GM12874 (cell line): ENCODE data around the gene FHIT.

Experiments
- TF ChIP-seq, protein P1 (sequence below): IDR thresholded peaks from 2 replicates; pipeline ENCODE4 v1.5.1; 2011; ENCODE audit warnings: low read depth, mild to moderate bottlenecking, control low read depth, low read length, moderate library complexity; ENCODE audit not compliant: insufficient read depth

Gene FHIT

DNA sequence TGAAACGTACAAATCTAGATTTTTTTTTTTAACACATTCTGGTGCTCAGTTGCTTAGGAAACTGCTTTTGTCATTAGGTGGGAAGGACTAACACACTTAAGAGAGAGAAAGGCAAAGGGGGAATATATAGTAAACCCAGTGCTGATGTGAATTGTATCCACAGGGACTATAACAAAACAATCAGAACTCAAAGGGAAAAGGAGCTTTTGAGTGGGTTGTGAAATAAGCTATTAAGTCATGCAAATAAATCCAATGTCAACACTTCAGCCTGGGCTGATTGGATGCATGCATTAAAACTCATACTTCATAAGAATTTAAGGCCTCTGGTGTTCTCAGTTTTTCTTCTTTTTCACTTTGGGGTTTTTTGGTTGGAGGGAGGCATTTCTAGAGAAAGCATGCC is 628.9 kb downstream of the FHIT start:
- TF ChIP-seq, protein P1, sequence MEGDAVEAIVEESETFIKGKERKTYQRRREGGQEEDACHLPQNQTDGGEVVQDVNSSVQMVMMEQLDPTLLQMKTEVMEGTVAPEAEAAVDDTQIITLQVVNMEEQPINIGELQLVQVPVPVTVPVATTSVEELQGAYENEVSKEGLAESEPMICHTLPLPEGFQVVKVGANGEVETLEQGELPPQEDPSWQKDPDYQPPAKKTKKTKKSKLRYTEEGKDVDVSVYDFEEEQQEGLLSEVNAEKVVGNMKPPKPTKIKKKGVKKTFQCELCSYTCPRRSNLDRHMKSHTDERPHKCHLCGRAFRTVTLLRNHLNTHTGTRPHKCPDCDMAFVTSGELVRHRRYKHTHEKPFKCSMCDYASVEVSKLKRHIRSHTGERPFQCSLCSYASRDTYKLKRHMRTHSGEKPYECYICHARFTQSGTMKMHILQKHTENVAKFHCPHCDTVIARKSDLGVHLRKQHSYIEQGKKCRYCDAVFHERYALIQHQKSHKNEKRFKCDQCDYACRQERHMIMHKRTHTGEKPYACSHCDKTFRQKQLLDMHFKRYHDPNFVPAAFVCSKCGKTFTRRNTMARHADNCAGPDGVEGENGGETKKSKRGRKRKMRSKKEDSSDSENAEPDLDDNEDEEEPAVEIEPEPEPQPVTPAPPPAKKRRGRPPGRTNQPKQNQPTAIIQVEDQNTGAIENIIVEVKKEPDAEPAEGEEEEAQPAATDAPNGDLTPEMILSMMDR = no peak

DNA sequence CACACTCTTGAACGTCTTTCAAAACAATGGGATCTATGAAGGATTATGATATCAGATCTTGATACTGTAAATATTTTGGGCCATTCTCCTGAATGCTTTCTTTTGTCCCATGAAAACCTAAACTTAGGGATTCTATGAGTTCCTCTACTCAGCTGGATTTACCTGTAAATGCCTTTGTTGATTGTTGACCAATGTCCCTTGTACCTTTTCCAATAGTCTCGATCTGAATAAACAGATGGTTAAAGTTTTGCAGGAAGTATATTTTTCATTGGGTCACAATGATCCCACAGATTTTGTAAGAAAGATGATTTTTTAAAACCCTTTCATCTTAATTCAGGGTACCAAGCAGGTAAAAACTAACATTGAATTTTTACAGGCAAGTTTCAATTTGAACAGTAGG is 634.1 kb downstream of the FHIT start:
- TF ChIP-seq, protein P1 = no peak

DNA sequence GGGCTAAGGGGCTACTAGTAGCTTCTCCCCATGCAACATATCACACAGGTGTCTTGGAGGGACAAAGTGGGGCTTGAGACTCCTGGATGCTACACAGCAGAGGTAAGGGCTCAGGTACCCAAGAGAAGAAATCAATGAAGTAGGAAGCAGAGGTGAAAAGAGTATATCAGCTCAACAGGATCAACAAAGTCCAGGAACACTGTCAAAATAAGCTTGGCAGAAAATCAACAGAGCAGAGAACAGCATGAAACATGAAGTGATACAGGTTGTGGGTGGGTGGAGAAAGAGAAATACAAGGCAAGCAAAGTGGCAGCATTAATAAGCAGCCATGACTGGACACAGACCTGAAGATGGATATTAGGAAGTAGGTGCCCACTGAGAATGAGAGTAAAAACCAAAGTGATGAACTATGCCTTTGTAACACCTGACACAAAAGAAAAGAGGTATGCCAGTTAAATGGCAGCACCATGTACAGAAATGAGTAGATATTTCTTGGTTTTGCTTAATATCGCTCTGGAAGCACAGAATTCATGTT is 637.4 kb downstream of the FHIT start:
- TF ChIP-seq, protein P1 = no peak

DNA sequence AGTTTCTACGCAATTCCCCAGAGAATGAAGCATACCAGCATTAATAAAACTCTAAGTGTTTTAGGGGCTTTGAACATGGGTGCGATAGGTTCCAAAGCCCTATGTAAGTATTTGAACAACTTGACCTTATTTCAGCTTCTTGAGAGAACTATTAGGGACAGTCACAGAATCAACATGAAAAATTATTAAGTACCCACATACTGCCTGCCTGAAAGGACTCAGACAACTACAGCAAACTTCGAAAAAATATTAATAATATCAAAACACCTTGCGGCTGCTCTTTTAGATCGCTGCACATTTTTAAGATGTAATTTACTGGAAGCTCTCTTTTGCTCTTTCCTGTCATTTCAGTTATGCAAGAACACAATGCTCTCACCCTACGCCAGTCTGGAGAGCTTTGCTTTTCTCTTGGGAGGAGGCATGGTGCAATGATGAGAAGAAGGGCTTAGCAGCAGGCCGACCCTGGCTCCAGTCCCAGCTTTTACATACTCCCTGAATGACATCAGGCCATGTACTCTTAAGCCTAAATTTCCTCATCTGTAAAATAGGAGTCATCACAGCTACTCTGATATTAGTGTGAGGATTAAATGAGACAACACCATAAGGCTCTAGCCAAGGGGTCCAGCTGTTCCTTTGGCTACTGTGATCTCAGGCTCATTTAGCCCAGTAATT is 640.7 kb downstream of the FHIT start:
- TF ChIP-seq, protein P1 = no peak

DNA sequence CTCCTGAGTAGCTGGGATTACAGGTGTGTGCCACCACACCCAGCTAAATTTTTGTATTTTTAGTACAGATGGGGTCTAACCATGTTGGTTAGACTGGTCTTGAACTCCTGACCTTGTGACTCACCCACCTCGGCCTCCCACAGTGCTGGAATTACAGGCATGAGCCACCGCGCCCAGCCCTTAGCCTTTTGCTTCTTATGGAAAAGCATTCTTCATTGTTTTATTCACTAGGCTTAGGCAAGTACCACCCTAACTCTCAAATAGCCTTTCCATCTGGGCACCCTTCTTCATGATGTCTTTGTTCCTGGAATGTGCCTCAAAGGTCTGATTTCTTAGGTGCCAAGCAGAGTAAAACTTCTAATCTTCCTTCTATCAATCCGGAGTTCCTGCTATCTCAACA is 641.8 kb downstream of the FHIT start:
- TF ChIP-seq, protein P1 = no peak

DNA sequence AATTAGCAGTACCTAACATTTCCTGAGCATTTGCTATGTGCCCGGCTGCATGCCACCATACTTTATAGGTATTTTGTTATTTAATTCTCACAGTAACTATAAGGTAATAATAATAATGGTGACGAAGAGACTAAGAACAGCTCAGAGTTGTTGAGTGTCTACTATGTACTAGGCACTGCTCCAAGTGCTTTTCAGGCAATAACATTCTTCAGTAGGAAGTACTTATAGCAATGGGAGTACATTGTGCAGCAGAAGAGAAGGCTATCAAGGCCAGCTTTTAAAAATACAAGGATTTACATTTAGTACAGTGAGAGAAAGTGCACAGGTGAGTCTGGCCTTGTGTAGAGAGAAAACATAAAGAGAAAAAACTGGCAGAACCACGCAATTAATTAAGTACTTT is 647.4 kb downstream of the FHIT start:
- TF ChIP-seq, protein P1 = no peak

DNA sequence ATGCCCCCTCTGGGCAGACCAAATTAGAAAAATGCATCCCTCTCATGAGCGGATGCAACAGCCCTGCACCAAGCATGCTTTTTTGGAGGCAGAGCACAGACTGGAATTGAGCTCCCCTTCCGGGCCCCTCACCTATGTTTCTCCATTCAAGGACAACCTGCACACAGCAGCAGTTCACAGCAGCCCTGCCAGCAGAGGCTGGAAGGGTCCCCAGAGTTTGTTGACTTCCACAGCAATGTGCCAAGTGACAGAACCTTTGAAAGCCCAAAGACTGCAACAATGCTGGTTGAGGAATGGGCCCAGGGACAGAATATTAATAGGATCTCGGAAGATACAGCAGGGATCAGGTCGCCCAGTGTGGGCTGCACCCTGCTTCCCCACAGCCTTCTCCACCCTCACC is 650.4 kb downstream of the FHIT start:
- TF ChIP-seq, protein P1 = no peak

DNA sequence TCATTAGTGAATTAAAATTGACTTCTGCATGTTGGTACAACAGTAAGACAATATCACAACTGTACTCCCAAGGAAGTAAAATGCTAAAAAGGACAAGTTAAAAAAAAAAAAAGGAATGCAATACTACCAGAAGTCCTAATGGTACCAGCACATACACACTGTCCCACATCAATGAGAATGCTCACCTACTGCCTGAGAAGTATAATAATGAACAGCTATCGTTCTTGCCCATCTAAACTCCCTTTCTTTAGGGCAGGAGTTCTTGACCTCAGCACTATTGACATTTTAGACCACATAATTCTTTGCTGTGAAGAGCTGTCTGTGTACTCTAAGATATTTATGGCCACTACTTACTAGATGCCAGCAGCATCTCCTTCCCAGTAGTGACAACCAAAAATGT is 651.7 kb downstream of the FHIT start:
- TF ChIP-seq, protein P1 = no peak
